ENCODE data around the gene ARIH1.

The ARIH1 gene

DNA sequence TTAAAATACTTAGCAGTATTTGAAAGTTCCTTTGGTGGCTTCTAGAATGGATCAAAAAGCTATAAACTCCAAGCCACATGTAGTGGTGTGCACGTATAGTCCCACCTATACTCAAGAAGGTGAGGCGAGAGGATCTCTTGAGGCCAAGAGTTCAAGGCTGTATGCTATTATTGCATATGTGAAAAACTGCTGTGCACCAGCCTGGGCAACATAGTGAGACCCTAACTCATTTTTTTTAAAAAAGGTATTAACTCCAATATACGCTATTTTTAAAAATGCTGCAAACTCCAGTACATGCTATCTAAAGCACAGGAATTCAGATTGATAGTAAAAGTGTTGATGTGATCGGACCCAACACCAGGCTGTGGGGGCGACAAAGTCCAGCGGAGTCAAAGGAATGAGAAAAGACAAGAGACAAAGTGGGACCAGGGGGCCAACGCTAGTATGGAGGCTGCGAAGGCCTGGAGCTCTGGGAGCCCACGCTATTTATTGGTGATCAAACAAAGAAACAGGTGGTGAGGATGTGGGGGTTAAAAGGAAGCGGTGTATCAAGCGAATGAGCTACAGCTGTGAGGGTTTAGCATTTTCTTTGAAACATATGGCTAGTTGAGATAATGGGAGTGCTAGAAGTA lies 66.6 kb downstream of the ARIH1 start:
- no peak for DNase-seq (ENCODE audit: low spot score)

DNA sequence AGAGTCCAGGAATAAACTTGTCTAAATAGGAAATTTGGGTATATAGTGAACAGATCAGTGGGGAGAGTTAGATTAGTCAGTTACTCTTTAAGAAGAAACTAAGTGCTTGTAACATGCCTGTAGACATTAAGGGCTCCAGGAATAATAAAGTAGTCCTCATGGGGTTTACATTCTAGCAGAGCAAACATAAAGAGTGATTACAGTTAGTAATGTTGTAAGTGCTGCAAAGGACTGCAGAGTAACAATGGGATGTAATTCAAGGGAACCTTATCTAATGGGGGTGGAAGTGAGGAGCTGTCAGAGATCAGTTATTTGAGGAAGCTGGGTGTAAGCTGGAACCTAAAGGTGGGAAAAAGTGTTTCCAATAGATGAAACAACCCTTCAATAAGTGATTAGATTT lies 67.5 kb downstream of the ARIH1 start:
- no peak for DNase-seq (ENCODE audit: low spot score)

DNA sequence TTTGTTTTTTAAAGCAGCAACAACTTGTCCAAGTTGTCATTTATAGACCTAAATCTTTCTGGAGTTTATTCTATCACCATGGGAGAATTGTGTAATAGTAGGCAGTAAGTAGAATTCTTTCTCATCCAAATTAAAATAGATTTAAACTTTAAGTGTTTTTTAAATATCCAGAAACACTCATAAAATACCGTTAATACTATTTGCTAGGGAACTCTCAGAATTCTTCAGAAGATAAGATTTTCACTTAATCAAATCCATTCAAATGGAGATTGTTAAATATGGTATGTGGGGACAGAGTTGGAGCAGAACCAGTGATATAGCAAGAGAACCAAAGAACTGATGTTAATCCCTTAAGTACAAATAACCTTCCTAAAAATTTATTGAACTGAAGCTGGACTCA lies 71.0 kb downstream of the ARIH1 start:
- DNase-seq (ENCODE audit: low spot score) = no peak

DNA sequence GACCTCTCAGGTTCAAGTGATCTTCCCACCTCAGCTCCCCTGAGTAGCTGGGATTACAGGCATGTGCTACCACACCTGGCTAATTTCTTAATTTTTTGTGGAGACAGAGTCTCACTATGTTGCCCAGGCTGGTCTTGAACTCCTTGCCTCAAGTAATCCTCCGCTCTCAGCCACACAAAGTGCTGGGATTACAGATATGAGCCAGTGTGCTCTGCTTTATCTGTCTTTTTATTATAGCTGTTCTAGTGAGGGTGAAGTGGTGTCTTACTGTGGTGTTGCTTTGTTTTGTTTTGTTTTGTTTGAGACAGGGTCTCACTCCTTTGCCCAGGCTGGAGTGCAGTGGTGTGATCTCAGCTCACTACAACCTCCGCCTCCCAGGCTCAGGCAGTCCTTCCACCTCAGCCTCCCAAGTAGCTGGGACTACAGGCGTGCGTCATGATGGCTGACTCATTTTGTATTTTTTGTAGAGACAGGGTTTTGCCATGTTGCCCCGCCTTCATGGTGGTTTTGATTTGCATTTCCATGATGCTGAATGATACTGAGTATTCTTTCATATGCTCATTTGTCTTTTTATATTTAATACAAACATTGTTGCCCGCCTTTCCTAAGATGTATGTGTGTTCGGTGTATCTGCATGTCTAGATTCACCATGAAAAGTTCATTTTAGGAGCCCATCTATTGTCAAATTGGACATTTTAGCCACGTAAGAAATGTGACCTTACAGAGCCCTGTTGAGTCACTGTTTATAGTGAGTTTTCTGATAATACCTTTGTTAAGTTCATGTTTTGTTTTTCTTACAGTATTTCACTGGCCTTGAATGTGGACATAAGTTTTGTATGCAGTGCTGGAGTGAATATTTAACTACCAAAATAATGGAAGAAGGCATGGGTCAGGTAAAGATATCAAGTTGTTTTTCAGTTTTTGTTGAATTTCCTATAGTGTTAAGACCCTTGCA lies 80.6 kb downstream of the ARIH1 start:
- DNase-seq (ENCODE audit: low spot score) = peak; percentile 34

DNA sequence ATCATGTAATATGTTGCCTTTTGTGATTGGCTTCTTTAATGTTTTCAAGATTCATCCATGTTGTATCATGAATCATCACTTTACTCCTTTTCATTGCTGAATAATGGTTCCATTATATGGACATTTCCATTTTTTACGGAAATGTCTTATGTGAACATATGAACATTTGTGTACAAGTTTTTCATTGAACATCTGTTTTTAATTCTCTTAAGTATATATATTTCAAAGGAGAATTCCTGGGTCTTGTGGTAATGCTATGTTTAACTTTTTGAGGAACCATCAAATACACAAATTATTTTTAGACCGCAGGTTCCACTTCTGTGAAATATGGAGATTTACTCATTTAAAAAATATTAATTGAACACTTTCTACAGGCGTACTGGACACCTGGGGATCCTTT lies 85.7 kb downstream of the ARIH1 start:
- DNase-seq (ENCODE audit: low spot score) = no peak

DNA sequence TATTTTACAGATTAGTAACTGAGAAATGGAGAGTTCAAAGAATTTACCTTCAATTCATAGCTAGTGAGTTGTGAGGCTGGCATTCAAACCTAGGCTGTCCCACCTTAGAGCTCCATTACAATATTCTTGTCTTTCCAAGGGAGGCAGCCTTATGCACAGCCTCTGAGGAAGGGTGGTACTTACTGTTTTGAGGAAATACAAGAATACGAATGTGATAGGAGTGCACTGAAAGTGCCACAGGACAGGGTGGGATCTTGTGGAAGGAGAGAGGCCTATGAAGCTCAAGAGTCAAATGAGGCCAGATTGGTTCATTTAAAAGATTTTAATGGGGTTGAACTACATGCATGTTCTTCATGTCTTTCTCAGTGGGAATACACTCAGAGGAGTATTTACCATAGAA lies 86.3 kb downstream of the ARIH1 start:
- DNase-seq (ENCODE audit: low spot score) = no peak

DNA sequence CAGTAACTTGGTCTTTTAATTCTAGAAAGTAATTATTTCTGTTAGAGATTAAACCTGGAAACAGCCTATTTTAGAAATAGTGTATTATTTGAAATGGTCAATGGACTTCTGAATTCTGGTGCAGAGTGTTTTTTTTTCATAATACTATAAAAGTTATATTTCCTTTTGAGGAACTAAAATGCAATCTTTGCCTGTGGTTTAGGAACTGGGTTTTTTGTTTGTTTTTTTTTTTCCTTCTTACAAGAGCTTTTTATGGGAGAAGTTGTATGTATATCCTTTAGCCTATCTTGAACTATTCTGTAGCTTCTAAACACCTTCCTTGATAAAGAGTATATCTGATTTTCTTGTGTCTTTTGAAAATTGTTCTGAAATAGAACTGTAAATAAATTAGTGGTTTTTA lies 88.3 kb downstream of the ARIH1 start:
- DNase-seq (ENCODE audit: low spot score) = no peak

DNA sequence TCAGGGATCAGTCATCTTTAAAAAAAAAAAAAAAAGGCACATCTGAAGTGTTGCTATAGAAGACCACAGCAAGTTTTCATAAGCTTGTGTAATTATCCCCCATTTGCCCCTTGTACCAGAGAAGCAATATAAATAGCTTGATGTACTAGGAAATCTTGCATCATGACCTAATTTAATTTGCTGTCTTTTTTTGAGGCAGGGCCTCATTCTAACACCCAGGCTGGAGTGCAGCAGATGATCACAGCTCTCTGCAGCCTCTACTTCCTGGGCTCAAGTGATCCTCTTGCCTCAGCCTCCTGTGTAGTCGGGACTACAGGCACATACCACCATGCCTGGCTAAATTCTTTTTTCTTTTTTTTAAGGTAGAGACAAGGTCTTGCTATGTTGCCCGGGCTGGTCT lies 88.7 kb downstream of the ARIH1 start:
- no peak for DNase-seq (ENCODE audit: low spot score)

DNA sequence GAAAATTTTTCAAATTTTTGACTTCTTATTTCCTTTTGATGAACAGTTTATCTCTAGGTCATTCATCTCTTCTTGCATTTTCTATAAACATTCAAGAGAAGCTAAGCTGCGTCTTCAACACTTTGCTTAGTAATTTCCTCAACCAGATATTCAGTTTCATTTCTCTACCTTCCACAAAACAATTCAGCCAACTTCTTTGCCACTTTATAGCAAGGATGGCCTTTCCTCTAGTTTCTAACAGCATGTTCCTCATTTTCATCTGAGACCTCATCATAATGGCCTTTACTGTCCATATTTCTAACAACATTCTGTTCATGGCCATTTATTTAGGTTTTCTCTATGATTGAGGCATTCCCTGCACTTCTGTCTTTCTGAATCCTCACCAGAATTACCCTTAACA lies 90.0 kb downstream of the ARIH1 start:
- no peak for DNase-seq (ENCODE audit: low spot score)

DNA sequence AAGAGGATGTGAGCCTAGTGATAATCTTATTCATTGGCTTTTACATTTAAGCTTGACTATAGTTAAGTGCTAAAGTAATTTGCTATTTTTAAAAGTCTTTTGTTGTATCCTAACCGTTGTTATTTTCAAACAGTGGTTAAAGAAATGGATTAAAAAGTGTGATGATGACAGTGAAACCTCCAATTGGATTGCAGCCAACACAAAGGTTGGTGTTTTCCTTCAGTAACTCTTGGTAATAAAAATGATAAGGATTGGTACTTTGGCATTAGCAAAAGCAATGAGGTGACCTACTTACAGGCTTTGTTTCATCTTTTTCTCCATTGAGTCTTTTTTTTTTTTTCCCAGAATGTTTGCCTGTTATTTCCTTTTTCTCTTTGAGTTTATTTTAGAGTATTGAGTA lies 92.8 kb downstream of the ARIH1 start:
- DNase-seq (ENCODE audit: low spot score) = no peak

DNA sequence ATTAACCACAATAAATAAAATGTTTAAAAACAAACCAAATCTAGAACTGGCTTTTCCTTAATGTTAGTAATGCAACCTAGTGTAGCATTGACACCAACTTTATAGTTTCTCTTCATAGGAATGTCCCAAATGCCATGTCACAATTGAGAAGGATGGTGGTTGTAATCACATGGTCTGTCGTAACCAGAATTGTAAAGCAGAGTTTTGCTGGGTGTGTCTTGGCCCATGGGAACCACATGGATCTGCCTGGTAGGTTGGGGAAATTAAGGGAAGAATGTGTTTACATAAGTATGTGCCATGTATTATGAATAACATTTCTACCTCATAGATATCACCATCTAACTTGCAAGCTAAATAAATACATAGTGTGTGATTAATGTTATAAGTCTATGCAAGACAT lies 95.9 kb downstream of the ARIH1 start:
- DNase-seq (ENCODE audit: low spot score) = no peak

DNA sequence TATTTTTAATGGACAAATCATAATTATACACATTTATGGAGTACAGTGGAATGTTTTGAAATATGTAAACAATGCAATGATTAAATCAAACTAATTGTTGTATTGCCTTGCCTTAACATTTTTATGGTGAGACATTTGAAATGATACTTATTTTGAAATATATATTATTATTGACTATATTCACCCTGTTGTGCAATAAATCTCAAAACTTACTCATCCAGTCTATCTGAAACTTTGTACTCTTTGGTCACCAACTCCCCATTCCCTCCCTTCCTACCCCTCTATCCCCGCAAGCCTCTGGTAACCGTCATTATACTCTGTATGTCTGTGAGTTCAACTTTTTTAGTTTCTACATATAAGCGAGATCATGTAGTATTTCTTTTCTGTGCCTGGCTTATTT lies 105.7 kb downstream of the ARIH1 start:
- no peak for DNase-seq (ENCODE audit: low spot score)

DNA sequence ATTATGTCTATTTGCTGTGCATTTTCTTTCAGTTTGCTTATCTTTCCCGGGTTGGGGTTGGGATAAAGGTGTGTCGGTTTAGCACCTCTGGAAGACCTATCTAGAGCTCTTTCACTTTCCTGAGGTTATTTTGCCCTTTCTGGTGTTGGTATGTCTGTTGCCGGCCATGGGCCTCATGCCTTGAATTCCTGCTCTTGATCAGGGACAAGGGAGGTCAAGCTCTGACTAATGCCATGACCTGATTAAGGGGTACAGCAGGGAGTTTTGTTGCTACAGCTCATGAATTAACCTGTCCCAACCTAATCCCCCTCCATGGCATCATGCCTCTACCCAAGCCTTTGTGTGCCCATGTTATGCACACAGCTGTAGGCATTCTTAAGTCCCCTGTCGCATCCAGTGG lies 109.9 kb downstream of the ARIH1 start:
- no peak for DNase-seq (ENCODE audit: low spot score)

DNA sequence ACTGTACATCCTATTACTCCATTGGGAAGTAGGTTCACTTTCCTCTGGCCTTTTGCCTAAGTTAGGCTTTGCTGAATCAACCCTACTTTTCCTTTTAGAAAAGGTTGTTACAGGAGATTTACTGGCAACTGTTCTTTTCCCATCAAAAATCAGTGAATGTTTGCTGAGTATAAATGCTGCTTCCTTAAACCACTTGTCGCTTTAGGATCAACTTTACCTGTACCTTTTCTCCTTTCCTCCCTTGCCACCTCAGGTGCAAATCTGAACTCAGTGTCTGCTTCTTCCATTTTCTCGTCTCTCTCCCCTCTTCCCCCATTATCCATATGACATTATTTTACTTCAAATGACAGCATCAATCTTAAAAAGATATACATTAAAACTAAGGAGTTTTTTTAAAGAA lies 110.9 kb downstream of the ARIH1 start:
- DNase-seq (ENCODE audit: low spot score) = no peak

DNA sequence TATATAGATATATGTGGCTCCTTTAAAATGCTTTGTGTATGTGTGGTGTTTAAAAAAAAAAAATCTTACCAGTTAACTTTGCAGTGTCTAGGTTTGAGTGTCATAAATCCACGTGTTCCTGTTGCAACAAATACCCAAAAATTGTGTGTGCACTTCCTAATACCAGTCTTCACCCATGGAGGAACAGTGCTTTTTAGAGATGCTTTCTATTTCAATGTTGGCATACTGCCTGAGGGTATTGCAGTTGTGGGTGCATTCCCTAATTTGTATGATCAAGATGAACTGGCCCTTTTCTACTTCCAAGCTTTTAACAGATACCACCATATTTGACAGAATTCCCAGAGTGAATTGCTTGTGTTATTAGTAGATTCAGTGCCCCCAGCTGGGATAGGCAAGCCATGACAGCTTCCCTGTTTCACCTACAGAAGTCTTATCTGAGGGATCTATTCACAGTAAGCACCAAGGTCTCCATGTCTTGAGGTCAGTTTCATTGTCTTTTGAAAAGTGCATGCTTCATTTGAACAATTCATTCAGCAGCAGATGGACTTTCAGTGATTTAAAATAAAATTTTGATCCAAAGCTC lies 111.4 kb downstream of the ARIH1 start:
- DNase-seq (ENCODE audit: low spot score) = no peak

DNA sequence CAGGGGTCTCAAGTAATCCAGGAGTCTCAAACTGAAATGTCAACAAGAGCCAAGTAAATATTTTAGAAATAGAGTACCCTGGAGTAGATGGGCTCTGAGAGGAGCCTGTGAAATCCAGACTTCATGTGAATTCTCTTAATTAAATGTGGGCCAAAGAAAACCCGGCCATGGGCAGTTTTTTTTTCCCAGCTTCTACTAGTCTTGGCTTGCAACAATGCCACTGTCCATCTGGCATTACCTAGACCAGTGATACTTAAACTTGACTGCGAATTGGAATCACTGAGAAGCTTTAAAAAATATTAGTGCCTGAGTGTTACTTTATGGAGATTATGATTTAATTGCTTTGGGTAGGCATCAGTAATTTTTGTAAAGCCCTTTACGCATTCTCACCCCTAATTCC lies 114.0 kb downstream of the ARIH1 start:
- no peak for DNase-seq (ENCODE audit: low spot score)

DNA sequence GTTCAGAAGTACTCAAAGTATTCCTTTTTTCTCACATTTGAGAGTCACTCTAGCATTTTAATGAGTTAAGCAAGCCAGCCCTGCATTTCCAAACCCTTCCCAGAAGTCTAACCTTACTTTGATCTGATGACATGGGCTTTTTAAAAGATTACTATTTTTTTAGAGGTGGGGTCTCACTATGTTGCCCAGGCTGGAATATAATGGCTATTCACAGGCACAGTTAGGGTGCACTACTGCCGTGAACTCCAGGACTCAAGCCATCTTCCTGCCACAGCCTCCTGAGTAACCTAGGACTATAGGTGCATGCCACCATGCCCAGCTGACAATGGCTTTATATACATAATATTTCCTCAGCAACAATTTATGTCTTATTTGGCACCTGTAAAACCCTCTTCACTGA lies 116.3 kb downstream of the ARIH1 start:
- DNase-seq (ENCODE audit: low spot score) = no peak

DNA sequence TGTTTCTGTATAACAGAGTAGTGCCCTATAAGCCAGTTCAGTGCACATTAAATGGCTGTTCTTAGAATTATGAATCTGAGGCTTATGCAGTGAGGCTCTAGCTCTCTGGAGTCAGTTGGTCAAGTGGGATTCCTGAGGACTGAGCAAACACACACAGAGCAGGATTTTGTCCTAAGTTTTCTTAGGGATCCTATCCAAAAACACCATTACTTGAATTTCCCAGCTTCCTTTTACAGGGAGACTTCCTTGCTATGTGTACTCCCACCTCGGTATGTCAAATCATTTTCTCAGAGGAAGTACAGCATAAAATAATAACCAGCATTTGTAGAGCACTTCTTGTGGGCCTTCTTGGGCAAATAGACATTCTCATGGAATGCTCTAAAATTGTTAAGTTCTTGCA lies 117.2 kb downstream of the ARIH1 start:
- DNase-seq (ENCODE audit: low spot score) = no peak

DNA sequence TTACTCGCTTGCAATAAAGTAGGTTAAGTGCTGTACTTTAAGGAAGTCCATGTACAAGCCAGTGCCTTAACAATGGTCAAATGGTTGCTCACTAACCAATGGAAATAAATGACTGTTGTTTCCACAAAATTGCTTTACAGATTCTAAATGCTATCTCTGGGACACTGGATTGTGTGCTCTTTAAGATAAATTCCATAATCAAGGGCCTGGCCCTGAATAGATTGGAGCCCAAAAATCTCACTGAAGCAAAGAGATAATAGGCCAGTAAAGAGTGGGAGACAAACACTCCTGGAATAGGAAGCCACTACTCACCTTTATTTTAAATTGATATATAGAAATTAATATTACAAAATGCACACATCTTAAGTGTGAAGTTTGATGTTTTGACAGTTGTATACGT lies 118.0 kb downstream of the ARIH1 start:
- no peak for DNase-seq (ENCODE audit: low spot score)

DNA sequence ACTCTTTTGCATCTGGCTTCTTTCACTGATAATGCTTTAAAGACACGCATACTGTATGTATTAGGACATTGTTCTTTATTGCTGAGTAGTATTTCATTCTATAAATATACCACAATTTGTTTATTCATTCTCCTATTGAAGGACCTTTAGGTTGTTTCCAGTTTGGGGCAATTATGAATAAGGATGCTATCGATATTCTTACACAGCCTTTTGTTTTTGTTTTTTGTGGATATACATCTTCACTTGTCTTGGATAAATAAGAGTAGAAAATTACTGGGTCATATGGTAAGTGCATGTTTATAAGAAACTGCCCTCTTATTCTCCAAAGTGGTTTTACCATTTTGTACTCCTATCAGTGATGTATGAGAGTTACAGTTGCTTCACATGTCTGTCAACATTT lies 118.5 kb downstream of the ARIH1 start:
- DNase-seq (ENCODE audit: low spot score) = no peak

DNA sequence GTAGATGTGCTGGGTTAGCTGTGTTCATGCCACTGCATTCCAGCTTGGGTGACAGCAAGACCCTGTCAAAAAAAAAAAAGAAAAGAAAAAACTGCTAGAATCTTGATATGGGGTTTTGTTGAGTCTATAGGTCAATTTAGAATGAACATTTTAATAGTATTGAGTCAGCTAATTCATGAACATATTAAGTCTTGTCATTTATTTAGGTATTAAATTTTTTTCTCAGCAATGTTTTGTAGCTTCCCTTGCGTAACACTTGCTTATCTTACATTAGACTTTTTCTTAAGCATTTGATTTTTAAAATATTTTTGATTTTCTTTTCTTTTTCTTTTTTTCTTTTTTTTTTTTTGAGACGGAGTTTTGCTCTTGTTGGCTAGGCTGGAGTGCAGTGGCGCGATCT lies 119.7 kb downstream of the ARIH1 start:
- no peak for DNase-seq (ENCODE audit: low spot score)

DNA sequence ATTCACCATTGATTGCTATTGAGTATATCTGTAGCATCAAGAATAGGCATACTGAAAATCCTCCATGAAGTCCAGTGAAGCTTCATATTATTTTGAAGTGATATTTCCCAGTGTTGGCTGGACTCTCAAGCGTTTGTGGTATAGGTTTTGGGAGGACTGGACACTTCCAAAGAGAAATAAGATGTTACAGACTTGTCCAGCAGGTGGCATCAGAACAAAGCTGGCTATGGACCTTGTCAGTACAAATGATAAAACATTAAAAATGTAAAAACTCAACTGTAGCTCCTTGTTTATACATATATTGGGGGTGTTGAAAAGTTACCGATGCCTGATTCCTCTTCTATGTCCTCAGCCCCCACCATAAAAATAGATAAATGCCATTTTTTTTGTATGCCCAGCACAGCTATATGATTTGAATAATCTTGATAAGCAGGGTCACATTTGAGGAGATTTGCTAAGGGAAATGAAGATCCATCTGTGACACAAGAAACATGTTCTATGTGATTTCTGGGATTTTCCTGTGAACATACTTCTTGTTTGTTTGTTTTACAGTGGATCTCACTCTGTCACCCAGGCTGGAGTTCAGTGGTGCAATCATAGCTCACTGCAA lies 125.8 kb downstream of the ARIH1 start:
- peak; percentile 29 for DNase-seq (ENCODE audit: low spot score)

DNA sequence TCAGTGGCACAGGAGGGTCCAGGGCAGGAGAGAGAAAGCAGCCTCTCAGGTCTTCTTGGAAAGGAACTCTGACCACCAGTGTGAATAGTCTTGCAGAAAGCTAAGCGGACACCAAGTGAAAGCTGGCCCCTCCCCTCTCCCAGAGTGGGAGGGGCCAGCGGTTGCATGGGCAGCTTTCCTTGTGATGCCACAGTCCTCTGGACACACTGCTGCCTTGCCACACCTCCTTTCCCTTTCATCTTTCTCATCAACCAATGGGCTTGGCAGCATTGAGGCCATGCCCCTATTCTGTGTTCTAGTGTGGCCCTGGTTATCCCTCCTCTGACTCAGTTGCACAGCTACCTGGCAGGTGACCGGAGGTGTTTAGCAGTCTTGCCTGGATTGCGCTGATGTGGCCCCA lies 130.7 kb downstream of the ARIH1 start:
- DNase-seq (ENCODE audit: low spot score) = no peak
